Activated T-helper 1 cell treated with Interleukin-2 at 50 U/mL for 16 hours (primary cell): ENCODE data around the gene RNGTT.
"Not testable (repeated sequence)": the region's sequence is repeated elsewhere in the genome, so short reads cannot be mapped to it uniquely, and the experiment has no call there.

Experiments
- DNase-seq: peaks from one replicate; pipeline ENCODE4 v3.0.0-alpha.2; 2020; ENCODE audit warnings: low read depth

The RNGTT gene

DNA sequence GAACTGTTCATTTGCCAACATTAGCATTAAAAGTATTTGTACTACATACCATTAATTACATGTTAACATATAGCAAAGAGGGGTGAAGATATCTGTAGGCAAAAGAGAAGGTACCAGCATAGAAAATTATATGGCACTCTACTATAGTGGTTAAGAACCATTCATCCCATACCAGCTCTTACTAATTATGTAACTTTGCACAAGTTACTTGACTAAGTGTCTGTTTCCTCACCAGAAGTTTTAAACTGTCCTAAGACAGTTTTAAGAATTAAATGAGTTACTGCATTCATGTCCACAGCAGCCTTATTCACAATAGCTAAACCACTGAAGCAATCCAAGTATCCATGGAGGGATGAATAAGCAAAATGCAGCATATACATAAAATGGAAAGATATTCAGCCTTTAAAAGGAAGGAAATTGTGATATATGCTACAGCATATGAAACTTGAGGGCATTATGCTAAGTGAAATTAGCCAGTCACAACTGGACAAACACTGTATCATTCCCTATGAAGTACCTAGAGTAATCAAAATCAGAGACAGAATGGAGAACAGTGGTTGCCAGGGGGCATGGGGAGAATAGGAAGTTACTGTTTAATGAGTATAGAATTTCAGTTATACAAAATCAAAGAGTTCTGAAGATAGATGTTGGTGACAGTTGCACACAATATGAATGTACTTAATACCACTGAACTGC, 98.9 kb downstream of the RNGTT start:
- DNase-seq: no peak

GRCh38 chr6:88860310-88860709, 103.1 kb downstream of the RNGTT start:
- DNase-seq: no peak

DNA sequence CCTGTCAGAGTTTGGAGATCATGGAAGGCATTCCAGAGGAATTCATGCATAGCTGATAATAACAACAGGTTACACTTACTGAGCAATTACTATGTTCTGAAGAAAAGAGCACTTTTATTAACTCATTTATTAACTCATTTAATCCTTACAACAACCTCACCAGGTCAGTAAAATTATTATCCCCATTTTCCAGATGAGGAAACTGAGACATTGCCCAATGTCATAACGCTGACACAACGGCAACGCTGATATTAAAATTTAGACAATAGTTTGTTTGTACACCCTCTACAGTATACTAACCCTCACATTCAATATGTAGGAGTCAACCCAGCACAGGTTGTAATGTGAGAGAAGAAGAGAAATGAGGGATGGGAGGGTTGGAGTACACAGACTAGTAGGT, 105.0 kb downstream of the RNGTT start:
- no peak for DNase-seq

DNA sequence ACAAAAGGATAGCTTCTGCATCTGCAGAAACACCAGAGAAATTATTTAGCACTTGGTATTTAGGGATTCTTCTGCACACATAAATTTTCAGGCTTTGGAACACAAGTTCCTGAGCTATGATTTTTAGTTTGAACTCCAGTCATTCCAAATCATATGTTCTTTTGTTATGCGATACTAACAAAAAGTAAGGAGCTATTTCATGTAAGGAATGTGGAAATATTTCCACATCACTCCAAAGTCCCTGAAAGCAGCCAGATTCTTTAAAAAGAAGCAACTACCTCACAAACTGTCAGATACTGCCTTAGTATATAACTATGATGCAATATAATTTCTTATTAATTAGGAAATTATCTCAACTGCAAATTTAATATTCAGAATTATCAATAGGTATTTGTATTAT, 106.9 kb downstream of the RNGTT start:
- DNase-seq: no peak

- no peak for DNase-seq
These were observed 107.8 kb downstream of the RNGTT start for GRCh38 chr6:88855541-88856147.

- no peak for DNase-seq
These were observed 110.6 kb downstream of the RNGTT start for GRCh38 chr6:88852775-88853174.

DNA sequence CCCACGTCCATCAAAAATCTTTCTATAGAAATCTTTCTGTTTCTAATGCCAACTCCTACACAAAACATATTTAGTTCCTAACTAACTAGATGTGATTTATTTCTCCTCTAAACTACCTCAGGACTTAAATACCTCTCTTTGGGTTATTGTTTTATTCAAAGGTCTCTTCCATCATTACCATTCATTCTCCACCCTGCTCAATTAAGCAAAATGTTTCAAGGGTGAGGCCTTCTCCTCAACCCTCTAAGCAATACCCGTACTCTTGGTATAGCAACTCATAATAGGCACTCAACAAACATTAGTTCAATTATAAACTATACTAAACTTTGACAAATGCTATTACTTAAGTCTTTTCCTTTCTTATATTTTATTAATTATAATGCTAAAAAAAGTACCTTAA, 111.4 kb downstream of the RNGTT start:
- DNase-seq: no peak

DNA sequence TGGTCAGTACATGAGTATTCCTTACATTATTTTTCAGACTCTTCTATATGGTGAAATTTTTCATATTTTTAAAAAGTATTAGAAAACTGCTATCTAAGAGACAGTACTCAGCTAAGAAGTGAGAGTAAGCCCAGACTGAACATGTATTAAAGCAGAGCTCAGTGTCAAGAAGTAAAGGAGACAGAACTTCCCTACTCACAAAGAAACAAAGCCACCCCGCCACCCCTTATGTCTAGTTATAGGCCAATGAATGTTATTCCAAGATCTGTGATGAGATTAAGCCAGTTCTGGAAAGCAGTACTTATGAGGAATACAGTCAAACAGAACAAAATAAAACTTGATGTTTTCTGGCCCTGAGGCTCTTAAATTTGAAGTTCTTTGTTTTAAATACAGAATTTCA, 114.5 kb downstream of the RNGTT start:
- DNase-seq: no peak

GRCh38 chr6:88843040-88843439, 120.4 kb downstream of the RNGTT start:
- no peak for DNase-seq

DNA sequence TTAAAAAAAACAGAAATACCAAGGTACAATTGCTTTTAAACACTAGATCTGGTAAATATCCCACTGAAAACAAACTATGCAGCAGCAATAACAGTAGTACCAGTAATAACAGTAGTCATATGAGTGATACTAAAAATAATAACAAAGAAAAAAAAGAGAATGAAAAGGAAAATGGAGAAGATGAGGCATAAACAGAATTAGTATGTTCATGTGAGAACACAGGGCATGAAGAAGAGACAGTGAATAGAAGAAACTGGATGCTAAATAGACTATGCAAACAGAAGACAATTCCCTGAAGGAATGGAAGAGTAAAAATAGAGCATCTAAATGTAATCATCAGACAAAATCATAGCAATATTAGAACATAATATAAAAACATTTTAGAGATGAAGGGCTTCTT, 121.1 kb downstream of the RNGTT start:
- DNase-seq: no peak

- no peak for DNase-seq
These were observed 122.5 kb downstream of the RNGTT start for GRCh38 chr6:88840796-88841539.

DNA sequence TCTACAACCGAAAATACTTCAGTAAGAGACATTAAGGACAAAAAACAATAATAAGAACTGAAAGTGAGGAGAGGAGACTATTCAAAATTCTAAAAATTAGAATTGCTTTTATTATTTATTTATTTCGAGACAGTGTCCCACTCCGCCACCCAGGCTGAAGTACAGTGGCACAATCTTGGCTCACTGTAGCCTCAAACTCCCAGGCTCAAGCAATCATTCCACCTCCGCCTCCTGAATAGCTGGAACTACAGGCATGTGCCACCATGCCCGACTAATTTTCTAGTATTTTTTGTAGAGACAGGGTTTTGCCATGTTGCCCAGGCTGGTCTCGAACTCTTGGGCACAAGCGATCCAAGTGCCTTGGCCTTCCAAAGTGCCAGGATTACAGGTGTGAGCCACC, 123.1 kb downstream of the RNGTT start:
- no peak for DNase-seq

DNA sequence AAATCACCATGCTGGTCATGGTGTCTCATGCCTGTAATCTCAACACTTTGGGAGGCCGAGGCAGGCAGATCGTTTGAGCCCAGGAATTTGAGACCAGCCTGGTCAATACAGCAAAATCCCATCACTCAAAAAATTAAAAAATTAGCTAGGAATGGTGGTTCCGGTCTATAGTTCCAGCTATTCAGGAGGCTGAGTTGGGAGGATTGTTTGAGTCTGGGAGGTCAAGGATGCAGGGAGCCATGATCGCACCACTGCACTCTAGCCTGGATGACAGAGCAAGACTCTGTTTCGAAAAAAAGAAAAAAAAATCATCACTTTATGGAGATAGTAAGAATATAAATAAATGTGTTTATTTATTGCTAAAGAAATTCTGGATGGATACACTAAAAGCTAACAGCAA, 124.1 kb downstream of the RNGTT start:
- no peak for DNase-seq

GRCh38 chr6:88835210-88835609, 128.2 kb downstream of the RNGTT start:
- DNase-seq: no peak

DNA sequence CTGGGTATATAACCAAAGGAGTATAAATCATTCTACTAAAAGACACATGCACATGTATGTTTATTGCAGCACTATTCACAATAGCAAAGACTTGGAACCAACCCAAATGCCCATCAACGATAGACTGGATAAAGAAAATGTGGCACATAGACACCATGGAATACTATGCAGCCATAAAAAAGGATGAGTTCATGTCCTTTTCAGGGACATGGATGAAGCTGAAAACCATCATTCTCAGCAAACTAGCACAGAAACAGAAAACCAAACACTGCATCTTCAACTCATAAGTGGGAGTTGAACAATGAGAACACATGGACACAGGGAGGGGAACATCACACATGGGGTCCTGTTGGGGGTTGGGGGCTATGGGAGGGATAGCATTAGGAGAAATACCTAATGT, 130.3 kb downstream of the RNGTT start:
- DNase-seq: not testable (repeated sequence)

GRCh38 chr6:88827599-88827998, 135.8 kb downstream of the RNGTT start:
- not testable (repeated sequence) for DNase-seq

DNA sequence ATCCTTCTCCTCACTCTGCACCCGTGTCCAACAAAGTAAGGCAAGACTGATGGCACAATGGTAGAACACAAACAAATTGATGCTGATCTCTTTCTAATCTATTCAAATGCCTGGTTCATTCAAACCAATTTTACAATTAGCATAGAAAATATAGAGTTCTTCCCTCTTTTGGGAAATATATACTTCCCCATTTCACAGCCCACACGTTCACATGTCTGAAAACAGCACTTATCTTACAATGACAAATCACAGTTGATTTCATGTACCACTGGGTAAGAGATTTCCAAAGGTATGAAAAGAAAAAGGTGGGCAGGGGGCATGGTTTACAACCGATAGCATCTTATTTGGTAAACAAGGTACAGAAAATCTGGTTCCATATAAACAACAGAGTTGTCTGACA, 137.6 kb downstream of the RNGTT start:
- no peak for DNase-seq

GRCh38 chr6:88823998-88824397, 139.4 kb downstream of the RNGTT start:
- no peak for DNase-seq

DNA sequence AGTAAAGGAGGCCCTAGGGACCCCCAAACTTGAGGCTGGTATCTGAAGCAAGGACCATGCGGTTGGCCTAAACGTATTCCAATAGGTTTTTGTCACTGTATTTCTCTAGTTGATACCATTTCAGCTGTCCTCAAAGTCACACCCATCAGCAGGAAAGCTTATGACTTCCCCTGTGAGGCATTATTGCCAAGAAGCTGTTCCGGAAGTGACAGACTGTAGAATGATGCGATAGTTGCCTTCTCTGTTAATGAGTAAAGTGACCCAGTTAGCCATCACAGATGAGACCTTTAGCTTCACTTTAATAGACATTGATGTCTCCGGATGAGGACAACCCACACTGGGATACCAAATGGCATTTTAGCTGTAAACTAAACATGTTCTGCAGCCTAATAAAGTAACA, 147.9 kb downstream of the RNGTT start:
- DNase-seq: no peak

DNA sequence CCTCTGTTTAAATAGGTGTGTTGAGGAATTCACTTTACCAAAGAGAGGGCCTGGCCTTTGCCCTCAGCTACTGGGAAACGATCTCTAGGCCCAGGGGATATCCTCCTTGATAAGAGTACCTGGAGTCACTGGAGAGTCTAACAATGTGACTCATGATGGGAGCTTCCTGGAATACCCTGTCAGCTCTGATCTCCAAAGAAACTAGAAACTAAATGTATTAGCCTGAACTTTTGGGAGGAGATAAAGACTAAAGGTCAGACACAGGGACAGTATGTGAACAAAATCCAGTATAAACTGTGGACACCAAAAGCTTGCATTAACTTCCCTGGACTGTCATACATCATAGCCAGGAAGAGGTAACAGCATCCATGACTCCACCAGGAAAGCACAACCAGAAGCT, 148.5 kb downstream of the RNGTT start:
- DNase-seq: no peak

GRCh38 chr6:88813045-88813444, 150.4 kb downstream of the RNGTT start:
- no peak for DNase-seq

- no peak for DNase-seq
These were observed 152.7 kb downstream of the RNGTT start for GRCh38 chr6:88810701-88811100.

DNA sequence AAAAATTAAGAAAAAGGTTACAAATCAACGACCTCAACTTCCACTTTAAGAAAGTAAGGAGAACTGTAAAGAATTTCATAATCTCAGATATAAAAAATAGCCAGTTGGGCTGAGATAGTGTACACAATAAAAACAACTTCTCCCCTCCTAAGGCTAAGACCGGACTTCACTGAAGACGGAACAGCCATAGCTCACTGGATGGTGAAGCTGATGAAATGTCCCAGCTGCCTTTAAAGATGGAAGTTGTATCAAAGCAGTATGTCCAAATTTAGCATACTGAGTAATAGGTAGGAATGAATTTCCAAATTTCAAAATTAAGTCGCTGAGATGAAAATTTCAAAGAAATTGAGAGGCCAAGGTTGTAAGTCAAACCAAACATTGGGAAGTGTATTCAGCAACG, 153.3 kb downstream of the RNGTT start:
- no peak for DNase-seq
